ENCODE data around the gene NSMF. TPM values are rescaled to one million over a fixed set of nuclear protein-coding genes. Genes with fewer than 3 reads are reported as not detected.

Gene NSMF
- polyA plus RNA-seq, 4 donors, result 25.4 to 76.9 (median 45.6) TPM

DNA sequence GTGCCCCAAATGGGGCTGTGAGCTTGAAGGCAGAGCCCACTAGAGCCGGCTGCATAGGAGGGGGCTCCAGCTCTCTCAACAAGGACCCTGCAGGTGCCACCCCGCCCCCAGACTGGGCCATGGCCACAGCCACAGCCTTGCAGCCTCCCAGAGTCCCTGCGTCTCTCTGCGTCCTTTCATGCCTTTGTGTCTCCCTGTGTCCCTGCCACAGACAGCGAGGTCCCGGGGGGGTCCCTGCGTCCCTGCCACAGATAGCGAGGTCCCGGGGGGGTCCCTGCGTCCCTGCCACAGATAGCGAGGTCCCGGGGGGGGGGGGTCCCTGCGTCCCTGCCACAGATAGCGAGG lies 29.6 kb downstream of the NSMF start:
- Histone ChIP-seq H3K4me3 (ENCODE audit: low read depth in 1 of 3, low read length in 3 of 3) (no peak overlapping the region), H3K4me1 (ENCODE audit: control insufficient read depth in 3 of 3, insufficient read depth in 2 of 3, low read depth in 1 of 3, low read length in 2 of 3) (peaks cover 0 to 7% (median 0%) of the 10 kb centered on the region in 3 donors), H3K27ac (ENCODE audit: low read depth in 1 of 3, low read length in 2 of 3) (no peak overlapping the region), H3K36me3 (ENCODE audit: control insufficient read depth in 3 of 3, insufficient read depth in 2 of 3, low read depth in 1 of 3, low read length in 3 of 3) (peaks cover 0 to 60% (median 0%) of the 10 kb centered on the region in 3 donors), H3K9me3 (ENCODE audit: control insufficient read depth in 2 of 2, insufficient read depth in 1 of 2, low read depth in 1 of 2, low read length in 1 of 2) (no peaks in the 10 kb centered on the region), H3K27me3 (ENCODE audit: control insufficient read depth in 3 of 3, insufficient read depth in 3 of 3, low read length in 3 of 3) (no peaks in the 10 kb centered on the region)
- WGBS, 3 donors, result 55 to 88% (median 71%) methylated on average over 7 to 14 of the region's 14 CpGs
- no peak for FAIRE-seq
- no peak for DNase-seq

DNA sequence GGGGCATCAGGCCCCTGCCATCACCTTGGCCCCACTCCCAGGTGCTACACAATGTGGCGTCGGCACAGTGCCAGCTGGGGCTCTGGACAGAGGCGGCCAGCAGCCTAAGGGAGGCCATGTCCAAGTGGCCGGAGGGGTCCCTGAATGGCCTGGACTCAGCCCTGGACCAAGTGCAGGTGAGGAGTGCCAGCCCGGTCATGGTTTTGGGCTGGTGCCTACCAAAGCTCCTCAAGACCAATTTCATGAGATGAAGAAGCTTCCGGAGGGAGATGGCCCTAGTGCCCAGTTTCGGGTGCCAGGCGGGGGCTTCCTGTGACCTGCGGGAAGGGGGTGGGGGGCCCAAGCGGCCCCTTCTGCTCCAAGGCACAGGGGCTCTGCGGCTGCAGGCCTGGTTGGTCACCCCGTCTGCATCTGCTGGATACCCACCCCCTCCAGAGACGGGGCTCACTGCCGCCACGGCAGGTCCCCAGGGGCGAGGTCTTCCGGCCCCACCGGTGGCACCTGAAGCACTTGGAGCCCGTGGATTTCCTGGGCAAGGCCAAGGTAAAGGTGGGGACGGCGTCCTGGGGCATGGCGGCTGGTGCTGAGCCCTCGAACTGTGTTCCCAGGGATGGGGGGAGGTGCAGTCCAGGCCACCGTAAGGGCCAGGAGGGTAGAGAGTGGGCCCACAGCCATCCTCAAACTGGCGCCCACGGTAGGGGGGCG lies 30.1 kb downstream of the NSMF start:
- no peak for DNase-seq
- H3K36me3 ChIP-seq (ENCODE audit: control insufficient read depth in 3 of 3, insufficient read depth in 2 of 3, low read depth in 1 of 3, low read length in 3 of 3), result peaks cover 0 to 55% (median 0%) of the 10 kb centered on the region in 3 donors
- no peaks in the 10 kb centered on the region for H3K9me3 ChIP-seq (ENCODE audit: control insufficient read depth in 2 of 2, insufficient read depth in 1 of 2, low read depth in 1 of 2, low read length in 1 of 2)
- no peak overlapping the region for H3K27ac ChIP-seq (ENCODE audit: low read depth in 1 of 3, low read length in 2 of 3)
- no peak overlapping the region for H3K4me3 ChIP-seq (ENCODE audit: low read depth in 1 of 3, low read length in 3 of 3)
- FAIRE-seq, result no peak
- 71 to 82% (median 75%) methylated on average over 21 to 27 of the region's 27 CpGs for WGBS, 3 donors
- peaks cover 0 to 12% (median 0%) of the 10 kb centered on the region in 3 donors for H3K4me1 ChIP-seq (ENCODE audit: control insufficient read depth in 3 of 3, insufficient read depth in 2 of 3, low read depth in 1 of 3, low read length in 2 of 3)
- no peaks in the 10 kb centered on the region for H3K27me3 ChIP-seq (ENCODE audit: control insufficient read depth in 3 of 3, insufficient read depth in 3 of 3, low read length in 3 of 3)

DNA sequence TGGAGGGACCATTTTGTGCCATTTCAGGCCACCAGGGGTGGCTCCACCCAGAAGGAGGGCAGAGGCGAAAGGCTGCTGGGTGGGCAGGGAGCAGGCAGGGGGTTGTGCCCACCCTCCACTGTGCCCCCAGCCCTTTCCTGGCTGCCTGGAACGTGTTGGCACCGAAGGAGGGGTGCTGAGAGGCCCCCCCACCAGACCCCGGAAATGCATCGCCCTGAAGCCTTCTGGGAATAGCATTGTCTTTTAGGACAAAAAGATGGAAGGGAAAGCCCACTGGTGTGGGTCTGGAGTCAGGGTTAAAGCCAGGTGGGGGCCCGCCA lies 30.9 kb downstream of the NSMF start:
- FAIRE-seq, result no peak
- Histone ChIP-seq H3K4me1 (ENCODE audit: control insufficient read depth in 3 of 3, insufficient read depth in 2 of 3, low read depth in 1 of 3, low read length in 2 of 3) (peaks cover 0 to 13% (median 0%) of the 10 kb centered on the region in 3 donors), H3K4me3 (ENCODE audit: low read depth in 1 of 3, low read length in 3 of 3) (no peak overlapping the region), H3K9me3 (ENCODE audit: control insufficient read depth in 2 of 2, insufficient read depth in 1 of 2, low read depth in 1 of 2, low read length in 1 of 2) (no peaks in the 10 kb centered on the region), H3K27me3 (ENCODE audit: control insufficient read depth in 3 of 3, insufficient read depth in 3 of 3, low read length in 3 of 3) (no peaks in the 10 kb centered on the region), H3K36me3 (ENCODE audit: control insufficient read depth in 3 of 3, insufficient read depth in 2 of 3, low read depth in 1 of 3, low read length in 3 of 3) (peaks cover 0 to 49% (median 0%) of the 10 kb centered on the region in 3 donors), H3K27ac (ENCODE audit: low read depth in 1 of 3, low read length in 2 of 3) (no peak overlapping the region)
- no peak for DNase-seq
- WGBS, 3 donors, result 69 to 93% (median 79%) methylated on average over 6 of the region's 6 CpGs

DNA sequence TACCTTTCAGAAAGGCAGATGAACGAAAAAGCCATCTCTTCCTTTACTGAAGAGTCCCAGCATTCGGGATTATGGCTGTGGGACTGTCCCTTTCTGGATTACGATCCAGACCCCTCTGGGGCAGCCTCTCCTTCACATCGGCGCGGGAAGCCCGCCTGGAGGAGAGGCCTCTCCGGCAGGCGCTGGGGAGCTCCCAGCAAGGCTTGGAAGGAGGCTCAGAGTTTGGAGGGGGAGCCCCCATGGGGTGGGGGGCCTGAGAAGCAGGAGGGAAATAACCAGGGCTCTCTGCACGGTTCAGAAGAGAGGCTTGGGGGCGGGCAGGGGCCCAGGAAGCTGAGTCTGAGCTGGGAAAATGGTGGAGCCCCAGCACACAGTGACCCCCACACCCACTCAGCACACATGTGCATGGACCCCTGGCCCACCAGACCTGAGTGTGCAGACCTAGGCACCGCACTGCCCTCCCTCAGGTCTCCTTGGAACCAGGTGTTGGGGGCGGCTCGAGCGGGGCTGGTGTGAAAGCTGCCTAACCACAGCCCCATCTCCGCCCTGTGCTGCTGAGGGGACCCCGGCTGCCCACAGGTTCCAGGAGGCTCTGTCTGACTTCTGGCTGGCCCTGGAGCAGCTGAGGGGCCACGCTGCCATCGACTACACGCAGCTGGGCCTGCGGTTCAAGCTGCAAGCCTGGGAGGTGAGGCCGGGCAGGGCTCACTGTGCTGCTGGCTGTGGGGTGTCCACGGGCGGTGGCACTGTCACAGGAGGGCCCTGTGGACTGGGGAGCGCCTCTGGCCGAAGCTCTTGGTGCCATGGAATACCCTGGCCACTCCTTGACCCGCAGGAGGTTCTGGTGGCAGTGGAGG lies 31.5 kb downstream of the NSMF start:
- H3K4me1 ChIP-seq (ENCODE audit: control insufficient read depth in 3 of 3, insufficient read depth in 2 of 3, low read depth in 1 of 3, low read length in 2 of 3), result peaks cover 0 to 13% (median 0%) of the 10 kb centered on the region in 3 donors
- no peak for DNase-seq
- H3K36me3 ChIP-seq (ENCODE audit: control insufficient read depth in 3 of 3, insufficient read depth in 2 of 3, low read depth in 1 of 3, low read length in 3 of 3), result peaks cover 0 to 46% (median 0%) of the 10 kb centered on the region in 3 donors
- no peaks in the 10 kb centered on the region for H3K9me3 ChIP-seq (ENCODE audit: control insufficient read depth in 2 of 2, insufficient read depth in 1 of 2, low read depth in 1 of 2, low read length in 1 of 2)
- FAIRE-seq, result no peak
- no peaks in the 10 kb centered on the region for H3K27me3 ChIP-seq (ENCODE audit: control insufficient read depth in 3 of 3, insufficient read depth in 3 of 3, low read length in 3 of 3)
- 78 to 84% (median 83%) methylated on average over 22 to 27 of the region's 27 CpGs for WGBS, 3 donors
- no peak overlapping the region for H3K27ac ChIP-seq (ENCODE audit: low read depth in 1 of 3, low read length in 2 of 3)
- no peak overlapping the region for H3K4me3 ChIP-seq (ENCODE audit: low read depth in 1 of 3, low read length in 3 of 3)

DNA sequence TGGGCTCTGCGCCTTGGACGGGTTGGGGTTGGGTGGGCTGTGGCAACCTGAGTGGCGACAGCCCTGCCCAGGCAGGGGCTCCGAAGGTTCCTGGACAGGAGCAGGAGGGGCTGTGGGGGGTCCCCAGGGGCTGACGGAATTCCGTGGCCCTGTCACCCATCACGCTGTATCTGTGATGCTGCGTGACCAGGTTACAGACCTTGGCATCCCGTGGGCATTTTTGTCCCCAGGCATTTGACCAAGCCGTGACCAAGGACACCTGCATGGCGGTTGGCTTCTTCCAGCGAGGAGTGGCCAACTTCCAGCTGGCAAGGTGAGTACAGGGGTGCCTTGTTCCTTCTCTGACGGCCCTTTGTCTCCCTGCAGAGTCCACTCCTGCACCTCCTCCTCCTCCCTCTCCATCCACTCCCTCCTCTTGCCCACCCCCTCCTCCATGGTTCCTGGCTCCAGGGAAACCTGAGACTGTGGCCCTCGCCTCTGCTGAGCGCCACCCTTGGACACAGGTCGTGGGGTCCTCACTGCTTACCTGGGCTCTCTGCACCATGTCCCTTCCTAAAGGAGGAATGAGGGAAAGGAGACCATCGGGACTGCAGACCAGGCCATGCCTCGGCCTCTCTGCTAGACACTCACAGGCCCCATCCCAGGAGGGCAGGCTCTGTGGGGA lies 33.0 kb downstream of the NSMF start:
- peaks cover 0 to 37% (median 0%) of the 10 kb centered on the region in 3 donors for H3K36me3 ChIP-seq (ENCODE audit: control insufficient read depth in 3 of 3, insufficient read depth in 2 of 3, low read depth in 1 of 3, low read length in 3 of 3)
- H3K9me3 ChIP-seq (ENCODE audit: control insufficient read depth in 2 of 2, insufficient read depth in 1 of 2, low read depth in 1 of 2, low read length in 1 of 2), result no peaks in the 10 kb centered on the region
- no peak overlapping the region for H3K4me3 ChIP-seq (ENCODE audit: low read depth in 1 of 3, low read length in 3 of 3)
- 83 to 86% (median 86%) methylated on average over 18 of the region's 18 CpGs for WGBS, 3 donors
- peaks cover 0 to 18% (median 0%) of the 10 kb centered on the region in 3 donors for H3K4me1 ChIP-seq (ENCODE audit: control insufficient read depth in 3 of 3, insufficient read depth in 2 of 3, low read depth in 1 of 3, low read length in 2 of 3)
- H3K27ac ChIP-seq (ENCODE audit: low read depth in 1 of 3, low read length in 2 of 3), result no peak overlapping the region
- no peaks in the 10 kb centered on the region for H3K27me3 ChIP-seq (ENCODE audit: control insufficient read depth in 3 of 3, insufficient read depth in 3 of 3, low read length in 3 of 3)
- FAIRE-seq (no peak), DNase-seq (no peak)

DNA sequence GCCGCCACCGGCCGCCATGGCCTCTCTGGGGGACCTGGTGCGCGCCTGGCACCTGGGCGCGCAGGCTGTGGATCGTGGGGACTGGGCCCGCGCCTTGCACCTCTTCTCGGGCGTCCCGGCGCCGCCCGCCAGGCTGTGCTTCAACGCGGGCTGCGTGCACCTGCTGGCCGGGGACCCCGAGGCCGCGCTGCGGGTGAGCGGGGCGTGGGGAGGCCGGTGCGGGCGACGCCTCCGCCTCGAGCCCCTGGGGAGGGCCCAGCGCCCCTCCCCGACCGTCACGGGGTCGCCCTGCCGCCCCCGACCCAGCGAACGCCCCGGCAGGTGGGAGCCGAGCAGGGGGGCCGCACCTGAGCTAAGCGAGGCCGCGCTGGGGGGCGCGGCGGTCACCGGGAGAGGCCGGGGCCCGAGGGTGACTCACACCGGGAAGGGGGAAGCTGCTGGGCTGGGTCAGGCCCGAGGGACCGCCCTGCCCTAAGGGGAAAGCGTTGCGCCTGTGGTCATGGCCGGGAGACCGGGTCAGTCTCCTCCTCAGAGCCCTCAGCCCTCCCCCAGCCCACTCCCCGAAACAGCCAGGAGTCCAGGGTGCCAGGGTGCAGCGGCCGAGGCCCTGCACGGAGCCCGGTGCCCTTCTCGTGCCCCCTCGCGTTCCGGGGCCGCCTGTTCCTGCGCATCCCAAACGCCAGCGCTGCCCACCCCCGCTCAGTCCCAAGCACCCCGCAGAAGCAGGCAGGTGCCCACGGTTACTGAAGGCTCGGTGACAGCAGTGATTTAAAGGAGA lies 35.4 kb downstream of the NSMF start:
- Histone ChIP-seq H3K4me3 (ENCODE audit: low read depth in 1 of 3, low read length in 3 of 3) (peak overlapping the region; percentile 54 to 95 (median 86)), H3K4me1 (ENCODE audit: control insufficient read depth in 3 of 3, insufficient read depth in 2 of 3, low read depth in 1 of 3, low read length in 2 of 3) (peaks cover 0 to 18% (median 0%) of the 10 kb centered on the region in 3 donors), H3K9me3 (ENCODE audit: control insufficient read depth in 2 of 2, insufficient read depth in 1 of 2, low read depth in 1 of 2, low read length in 1 of 2) (no peaks in the 10 kb centered on the region), H3K27ac (ENCODE audit: low read depth in 1 of 3, low read length in 2 of 3) (peak overlapping the region; percentile 50 to 94 (median 85)), H3K27me3 (ENCODE audit: control insufficient read depth in 3 of 3, insufficient read depth in 3 of 3, low read length in 3 of 3) (no peaks in the 10 kb centered on the region), H3K36me3 (ENCODE audit: control insufficient read depth in 3 of 3, insufficient read depth in 2 of 3, low read depth in 1 of 3, low read length in 3 of 3) (peaks cover 0 to 27% (median 0%) of the 10 kb centered on the region in 3 donors)
- FAIRE-seq (no peak), DNase-seq (peak; percentile 62 to 80)
- WGBS, 3 donors, result 0 to 9% (median 4%) methylated on average over 41 to 77 of the region's 77 CpGs

DNA sequence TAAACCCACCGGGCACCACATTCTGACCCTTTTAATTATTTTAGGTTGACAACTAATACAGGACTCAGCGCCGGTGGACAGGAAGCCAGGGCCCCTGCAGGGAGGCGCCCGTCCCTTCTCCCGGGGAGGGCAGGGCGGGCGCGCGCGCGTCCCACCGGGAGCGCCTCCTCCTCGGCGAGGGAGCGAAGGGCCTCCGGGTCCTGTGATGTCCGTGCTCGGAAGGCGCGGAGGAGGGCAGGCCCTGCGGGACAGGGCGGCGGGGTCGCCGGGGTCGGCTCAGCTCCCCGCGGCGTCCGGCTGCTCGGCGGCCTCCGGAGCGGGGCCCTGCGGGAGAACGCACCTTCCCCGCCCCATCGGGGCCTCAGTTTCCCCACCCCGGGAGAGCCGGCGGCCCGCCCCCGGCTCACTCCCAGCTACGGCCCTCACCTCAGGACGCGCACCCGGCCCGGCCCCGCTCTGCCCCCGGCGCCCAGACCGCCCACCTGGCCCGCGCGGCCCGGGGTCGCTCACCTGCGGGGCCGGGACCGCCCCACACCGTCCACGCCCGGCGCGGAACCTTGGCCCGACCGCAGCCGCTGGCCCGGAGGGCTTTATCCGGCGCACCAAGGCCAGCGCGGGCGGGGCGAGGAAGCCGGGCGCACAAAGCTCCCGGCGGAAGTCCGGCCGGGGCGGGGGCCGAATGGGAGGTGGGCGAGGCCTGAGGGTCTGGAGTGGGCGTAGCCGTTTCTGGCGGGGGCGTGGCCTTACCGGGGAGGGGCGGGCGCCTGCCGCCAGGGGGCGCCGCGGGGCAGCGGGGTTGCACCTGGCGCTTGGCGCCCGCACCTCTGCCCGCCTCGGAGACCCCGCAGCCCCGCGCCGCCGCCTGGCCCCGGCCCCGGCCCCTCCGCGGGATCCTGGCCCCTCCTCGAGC lies 36.3 kb downstream of the NSMF start, which contains the start of the genes EXD3 and NOXA1:
TSS of gene EXD3 (minus strand) at position 559 of the 910 bp plus-strand sequence. CDS start 27,805 bp downstream, outside the sequence.
TSS of gene NOXA1 (plus strand) at position 790 of the 910 bp plus-strand sequence. CDS start 137 bp downstream, outside the sequence.
- peaks cover 0 to 22% (median 0%) of the 10 kb centered on the region in 3 donors for H3K36me3 ChIP-seq (ENCODE audit: control insufficient read depth in 3 of 3, insufficient read depth in 2 of 3, low read depth in 1 of 3, low read length in 3 of 3)
- peak within 1 kb of the TSS; percentile 76 to 94 (median 85) for H3K27ac ChIP-seq (ENCODE audit: low read depth in 1 of 3, low read length in 2 of 3)
- FAIRE-seq (no peak), DNase-seq (peak; percentile 95 to 96)
- peak within 1 kb of the TSS; percentile 80 to 95 (median 86) for H3K4me3 ChIP-seq (ENCODE audit: low read depth in 1 of 3, low read length in 3 of 3)
- 0 to 1% (median 0%) methylated on average over 38 to 113 of the region's 113 CpGs for WGBS, 3 donors
- H3K4me1 ChIP-seq (ENCODE audit: control insufficient read depth in 3 of 3, insufficient read depth in 2 of 3, low read depth in 1 of 3, low read length in 2 of 3), result peaks cover 0 to 18% (median 0%) of the 10 kb centered on the region in 3 donors
- H3K9me3 ChIP-seq (ENCODE audit: control insufficient read depth in 2 of 2, insufficient read depth in 1 of 2, low read depth in 1 of 2, low read length in 1 of 2), result no peaks in the 10 kb centered on the region
- no peaks in the 10 kb centered on the region for H3K27me3 ChIP-seq (ENCODE audit: control insufficient read depth in 3 of 3, insufficient read depth in 3 of 3, low read length in 3 of 3)

All from small intestine (tissue), 7 donors.